Smooth muscle cell (in vitro differentiated cells): ENCODE data around the gene C10orf120. TPM values are rescaled to one million over a fixed set of nuclear protein-coding genes. Genes with fewer than 3 reads are reported as not detected.

Experiments used
- DNase-seq: peaks from one replicate; lab custom pipeline; 2025; ENCODE audit not compliant: unreplicated experiment; lab: John Stamatoyannopoulos, UW
- H2AFZ ChIP-seq: fragments of 200-600 bp; sonication (generic); 2 replicates; pipeline ENCODE4 v1.6.0; 2016; ENCODE audit warnings: antibody characterized with exemption, low read depth, mild to moderate bottlenecking
- H3F3A ChIP-seq: fragments of 200-600 bp; sonication (generic); 2 replicates; pipeline ENCODE4 v1.6.0; 2017; ENCODE audit warnings: antibody characterized with exemption, low read depth
- H3K27ac ChIP-seq: fragments of 200-600 bp; sonication (generic); 2 replicates; pipeline ENCODE4 v1.5.1; 2016; ENCODE audit warnings: low read depth, mild to moderate bottlenecking
- H3K27me3 ChIP-seq: fragments of 200-600 bp; sonication (generic); 2 replicates; pipeline ENCODE4 v1.6.1; 2016; ENCODE audit warnings: low read depth, mild to moderate bottlenecking
- H3K36me3 ChIP-seq: fragments of 200-600 bp; sonication (generic); 2 replicates; pipeline ENCODE4 v1.5.1; 2016; ENCODE audit warnings: low read depth
- H3K4me1 ChIP-seq: fragments of 200-600 bp; sonication (generic); 2 replicates; pipeline ENCODE4 v1.5.1; 2016; ENCODE audit warnings: low read depth
- H3K4me2 ChIP-seq: fragments of 200-600 bp; sonication (generic); 2 replicates; pipeline ENCODE4 v1.6.0; 2016; ENCODE audit warnings: mild to moderate bottlenecking
- H3K4me3 ChIP-seq: fragments of 200-600 bp; sonication (generic); 2 replicates; pipeline ENCODE4 v1.5.1; 2016; ENCODE audit warnings: mild to moderate bottlenecking
- H3K79me2 ChIP-seq: fragments of 200-600 bp; sonication (generic); 2 replicates; pipeline ENCODE4 v1.6.0; 2016; ENCODE audit warnings: low read depth, mild to moderate bottlenecking
- H3K9ac ChIP-seq: fragments of 200-600 bp; sonication (generic); 2 replicates; pipeline ENCODE4 v1.6.0; 2016; ENCODE audit warnings: low read depth
- H3K9me3 ChIP-seq: fragments of 200-600 bp; sonication (generic); replicated peaks from 2 replicates; pipeline ENCODE4 v1.5.1; 2016; ENCODE audit warnings: low read depth
- H4K20me1 ChIP-seq: fragments of 200-600 bp; sonication (generic); 2 replicates; pipeline ENCODE4 v1.6.0; 2016; ENCODE audit warnings: low read depth
- WGBS: methylation state at CpG from one replicate; pipeline ENCODE4 v1.1.7; 2016; ENCODE audit warnings: low lambda C conversion rate; 5-methylcytosine and 5-hydroxymethylcytosine counted together
- polyA plus RNA-seq: library from polyadenylated mRNA; unstranded; fragments of >200 nt; fragmentation: Nextera tagmentation; extraction: Ambion mirVana; gene quantifications from 2 replicates; pipeline ENCODE4 v1.2.1, GENCODE V29; 2016
- total RNA-seq: library from RNA; depleted of rRNA; stranded (reverse); fragments of >200 nt; gene quantifications from 2 replicates; pipeline ENCODE4 v1.2.3, GENCODE V29; 2014
- TF ChIP-seq, protein P1 (sequence below): fragments of 200-600 bp; sonication (generic); IDR thresholded peaks from 2 replicates; pipeline ENCODE4 v1.5.1; 2017; ENCODE audit warnings: borderline replicate concordance, mild to moderate bottlenecking, antibody characterized with exemption; ENCODE audit not compliant: insufficient read depth, poor library complexity, severe bottlenecking

Gene C10orf120
- total and polyA plus RNA-seq, 2 experiments from 2014 or later: not detected

DNA sequence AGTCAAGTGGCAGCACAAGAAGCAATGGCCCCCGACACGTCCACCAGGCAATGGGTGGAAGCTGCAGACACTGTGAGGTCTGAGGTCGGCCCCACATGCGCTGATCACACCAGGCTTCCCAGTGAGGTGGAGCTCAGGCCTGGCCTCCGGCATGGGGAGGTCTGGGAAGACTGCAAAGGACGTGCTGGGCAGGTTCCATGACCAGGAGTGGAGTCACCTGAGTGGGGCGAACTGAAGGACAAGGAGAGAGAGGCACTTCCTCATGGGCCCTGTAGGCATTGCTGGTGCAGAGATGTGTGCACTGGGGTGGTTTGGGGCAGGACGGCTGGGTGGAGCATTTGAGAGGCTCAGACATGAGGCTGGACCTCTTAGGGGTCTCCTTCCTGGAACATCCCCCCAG is 35.1 kb downstream of the C10orf120 start:
- Histone ChIP-seq H2AFZ (no peak overlapping the region), H4K20me1 (no peaks in the 10 kb centered on the region), H3K9ac (no peak overlapping the region), H3K79me2 (no peaks in the 10 kb centered on the region), H3K27ac (no peak overlapping the region), H3K4me2 (no peak overlapping the region), H3F3A (no peaks in the 10 kb centered on the region), H3K4me3 (no peak overlapping the region), H3K9me3 (no peaks in the 10 kb centered on the region), H3K27me3 (peaks cover 4% of the 10 kb centered on the region), H3K4me1 (no peaks in the 10 kb centered on the region), H3K36me3 (no peaks in the 10 kb centered on the region)
- TF ChIP-seq, protein P1, sequence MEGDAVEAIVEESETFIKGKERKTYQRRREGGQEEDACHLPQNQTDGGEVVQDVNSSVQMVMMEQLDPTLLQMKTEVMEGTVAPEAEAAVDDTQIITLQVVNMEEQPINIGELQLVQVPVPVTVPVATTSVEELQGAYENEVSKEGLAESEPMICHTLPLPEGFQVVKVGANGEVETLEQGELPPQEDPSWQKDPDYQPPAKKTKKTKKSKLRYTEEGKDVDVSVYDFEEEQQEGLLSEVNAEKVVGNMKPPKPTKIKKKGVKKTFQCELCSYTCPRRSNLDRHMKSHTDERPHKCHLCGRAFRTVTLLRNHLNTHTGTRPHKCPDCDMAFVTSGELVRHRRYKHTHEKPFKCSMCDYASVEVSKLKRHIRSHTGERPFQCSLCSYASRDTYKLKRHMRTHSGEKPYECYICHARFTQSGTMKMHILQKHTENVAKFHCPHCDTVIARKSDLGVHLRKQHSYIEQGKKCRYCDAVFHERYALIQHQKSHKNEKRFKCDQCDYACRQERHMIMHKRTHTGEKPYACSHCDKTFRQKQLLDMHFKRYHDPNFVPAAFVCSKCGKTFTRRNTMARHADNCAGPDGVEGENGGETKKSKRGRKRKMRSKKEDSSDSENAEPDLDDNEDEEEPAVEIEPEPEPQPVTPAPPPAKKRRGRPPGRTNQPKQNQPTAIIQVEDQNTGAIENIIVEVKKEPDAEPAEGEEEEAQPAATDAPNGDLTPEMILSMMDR: no peak
- 87% methylated on average over 8 of the region's 8 CpGs for WGBS
- DNase-seq: no peak

DNA sequence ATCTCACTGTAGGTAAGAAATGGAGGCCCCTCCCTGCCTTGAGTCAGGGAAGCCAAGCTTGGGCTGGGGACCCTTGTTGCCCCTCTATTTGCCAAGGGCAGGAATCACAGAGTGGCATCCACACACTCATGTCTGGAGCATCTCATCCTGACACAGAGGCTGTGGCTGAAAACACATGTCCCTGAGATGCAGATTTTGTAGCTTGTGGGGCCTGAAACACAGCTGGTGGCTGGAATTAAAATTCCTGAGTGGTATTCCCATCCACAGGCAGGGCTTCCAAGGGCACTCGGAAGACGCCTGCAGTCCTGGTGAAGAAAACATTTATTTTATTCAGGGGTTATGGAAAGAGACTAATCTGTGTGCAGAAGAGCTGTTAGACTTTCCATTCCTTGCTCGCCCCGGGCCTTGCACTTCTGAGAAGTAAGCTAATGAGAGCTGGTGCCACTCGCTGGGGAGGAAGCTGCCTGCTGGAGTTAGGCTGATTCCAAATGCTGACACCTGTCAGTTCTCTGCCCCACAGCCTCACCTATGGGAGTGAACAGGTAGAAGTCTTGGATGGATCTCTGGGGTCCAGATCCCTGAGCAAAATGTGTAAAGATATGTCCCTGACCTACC is 36.0 kb downstream of the C10orf120 start:
- Histone ChIP-seq H3K27ac (no peak overlapping the region), H3K4me2 (no peak overlapping the region), H3K27me3 (peaks cover 4% of the 10 kb centered on the region), H3F3A (no peaks in the 10 kb centered on the region), H2AFZ (no peak overlapping the region), H3K4me1 (no peaks in the 10 kb centered on the region), H3K79me2 (no peaks in the 10 kb centered on the region), H3K4me3 (no peak overlapping the region), H4K20me1 (no peaks in the 10 kb centered on the region), H3K9ac (no peak overlapping the region), H3K9me3 (no peaks in the 10 kb centered on the region), H3K36me3 (no peaks in the 10 kb centered on the region)
- TF ChIP-seq, protein P1: no peak
- WGBS: 88% methylated on average over 5 of the region's 5 CpGs
- DNase-seq: no peak

DNA sequence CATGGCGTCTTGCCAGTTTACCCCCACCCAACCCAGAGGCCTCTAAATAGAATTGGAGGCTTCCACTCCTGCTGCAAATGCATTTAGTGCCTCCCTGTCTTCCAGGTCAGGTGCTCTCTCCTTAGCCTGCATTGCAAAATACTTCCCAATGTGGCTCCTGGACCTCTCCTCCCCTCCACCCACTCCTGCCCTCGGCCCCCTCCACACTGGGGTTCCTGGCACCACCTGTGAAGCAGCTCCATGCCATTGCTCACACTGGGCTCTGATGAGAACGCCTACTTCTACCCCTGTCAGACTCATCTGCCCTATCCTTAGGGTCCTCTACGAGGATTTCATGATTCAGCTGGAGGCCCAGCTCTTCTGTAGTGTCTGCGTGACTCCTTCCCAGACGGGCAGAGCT is 37.4 kb downstream of the C10orf120 start:
- H3K4me2 ChIP-seq: no peak overlapping the region

More for the DNA sequence above, 37.4 kb downstream of the C10orf120 start:
- Histone ChIP-seq H3K27me3 (peaks cover 8% of the 10 kb centered on the region), H3K27ac (no peak overlapping the region), H4K20me1 (no peaks in the 10 kb centered on the region), H3K4me1 (no peaks in the 10 kb centered on the region), H3K9ac (no peak overlapping the region), H3K36me3 (no peaks in the 10 kb centered on the region), H3K4me3 (no peak overlapping the region), H3K9me3 (no peaks in the 10 kb centered on the region), H2AFZ (no peak overlapping the region), H3F3A (no peaks in the 10 kb centered on the region), H3K79me2 (no peaks in the 10 kb centered on the region)
- TF ChIP-seq, protein P1: no peak
- DNase-seq: no peak
- 77% methylated on average over 6 of the region's 6 CpGs for WGBS
